DND-41 (cell line): ENCODE measurements around the gene CCR7.

ENCODE experiments used
- ATAC-seq: fragments of 200-7000 bp; cut with Tn5 transposase; 3 replicates; pipeline ENCODE4 v1.9.1; 2021; ENCODE audit warnings: low read depth; ENCODE audit not compliant: insufficient read depth
- DNase-seq: peaks from one replicate; pipeline ENCODE4 v3.0.0-alpha.2; 2020
- H2AFZ ChIP-seq: 2 replicates; pipeline ENCODE4 v1.6.0; 2012; ENCODE audit warnings: low read depth, low read length
- H3K27ac ChIP-seq: 2 replicates; pipeline ENCODE4 v1.5.1; 2012; ENCODE audit warnings: low read length, inconsistent platforms
- H3K27me3 ChIP-seq: fragments of 200-600 bp; sonication (generic); 2 replicates; pipeline ENCODE4 v1.6.0; 2012; ENCODE audit warnings: low read length, mild to moderate bottlenecking, inconsistent platforms; ENCODE audit not compliant: insufficient read depth, poor library complexity
- H3K36me3 ChIP-seq: 2 replicates; pipeline ENCODE4 v1.5.1; 2012; ENCODE audit warnings: low read length, inconsistent platforms; ENCODE audit not compliant: insufficient read depth
- H3K4me1 ChIP-seq: 2 replicates; pipeline ENCODE4 v1.5.1; 2012; ENCODE audit warnings: mild to moderate bottlenecking, low read length; ENCODE audit not compliant: insufficient read depth
- H3K4me2 ChIP-seq: 2 replicates; pipeline ENCODE4 v1.6.0; 2012; ENCODE audit warnings: mild to moderate bottlenecking, moderate library complexity, low read length, inconsistent platforms; ENCODE audit not compliant: insufficient read depth
- H3K4me3 ChIP-seq, 2 experiments: fragments of 200-600 bp in 1 of 2; shearing (Covaris generic) in 1 of 2; 2 replicates each; pipeline ENCODE4 v1.5.1; 2012 to 2016; ENCODE audit warnings: inconsistent platforms in 2 of 2, low read length in 2 of 2, mild to moderate bottlenecking in 2 of 2, low read depth in 1 of 2, moderate library complexity in 1 of 2
- H3K79me2 ChIP-seq: 2 replicates; pipeline ENCODE4 v1.6.0; 2012; ENCODE audit warnings: low read length, inconsistent platforms; ENCODE audit not compliant: insufficient read depth
- H3K9ac ChIP-seq: 2 replicates; pipeline ENCODE4 v1.6.0; 2012; ENCODE audit warnings: low read depth, mild to moderate bottlenecking, inconsistent platforms, low read length, moderate library complexity
- H3K9me3 ChIP-seq: 2 replicates; pipeline ENCODE4 v1.5.1; 2012; ENCODE audit warnings: low read length, moderate library complexity, mild to moderate bottlenecking, inconsistent platforms; ENCODE audit not compliant: insufficient read depth, severe bottlenecking
- H4K20me1 ChIP-seq: 2 replicates; pipeline ENCODE4 v1.6.0; 2012; ENCODE audit warnings: low read length; ENCODE audit not compliant: insufficient read depth
- CTCF ChIP-seq: IDR thresholded peaks from 2 replicates; pipeline ENCODE4 v1.5.1; 2012; ENCODE audit warnings: borderline replicate concordance, low read length, moderate library complexity, mild to moderate bottlenecking; ENCODE audit not compliant: poor library complexity, severe bottlenecking; ENCODE audit errors: extremely low read depth
- EZH2 ChIP-seq: IDR thresholded peaks from 3 replicates; pipeline ENCODE4 v1.6.1; 2012; ENCODE audit warnings: borderline replicate concordance, low read depth, mild to moderate bottlenecking, moderate library complexity, low read length, inconsistent platforms; ENCODE audit not compliant: severe bottlenecking

The CCR7 gene

DNA sequence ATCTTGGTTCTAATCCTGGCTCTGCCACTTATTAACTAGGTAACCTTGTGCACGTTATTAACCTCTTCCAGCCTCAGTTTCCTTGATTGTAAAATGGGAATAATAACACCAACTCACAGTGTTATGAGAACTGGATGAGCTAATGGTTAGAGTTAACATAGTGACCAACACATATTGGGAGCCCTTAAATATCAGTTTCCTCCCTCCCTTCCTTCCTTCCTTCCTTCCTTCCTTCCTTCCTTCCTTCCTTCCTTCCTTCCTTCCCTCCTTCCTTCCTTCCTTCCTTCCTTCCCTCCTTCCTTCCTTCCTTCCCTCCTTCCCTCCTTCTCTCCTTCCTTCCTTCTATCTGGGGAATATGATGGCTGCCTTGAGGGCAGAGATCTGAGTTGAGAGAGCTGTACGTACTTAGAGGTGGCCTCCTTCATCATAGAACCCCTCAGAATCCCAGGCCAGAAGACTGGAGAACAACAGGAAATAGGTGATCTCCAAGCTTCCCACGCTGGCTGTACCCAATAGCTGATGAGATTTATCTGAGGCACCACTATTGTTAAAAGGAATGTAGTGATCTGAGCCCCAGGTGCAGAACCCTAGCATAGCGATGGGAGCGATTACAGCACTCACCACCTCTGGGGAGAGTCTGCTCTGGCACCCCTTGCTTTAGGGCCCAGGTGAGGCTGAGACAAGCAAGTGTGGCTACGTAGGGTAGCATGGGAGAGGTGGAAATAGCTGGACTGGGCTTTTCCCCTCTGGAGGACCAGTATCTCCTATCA lies 26.2 kb downstream of the CCR7 start:
- Histone ChIP-seq H2AFZ (no peak overlapping the region), H3K36me3 (no peaks in the 10 kb centered on the region), H3K9me3 (no peaks in the 10 kb centered on the region), H3K27me3 (no peaks in the 10 kb centered on the region), H4K20me1 (no peaks in the 10 kb centered on the region), H3K4me2 (no peak overlapping the region; the same call in 1 of the 2 replicates), H3K9ac (peak overlapping the region; percentile 22; the same call in 1 of the 2 replicates), H3K27ac (peak overlapping the region; percentile 81), H3K4me3 (no peak overlapping the region), H3K79me2 (no peaks in the 10 kb centered on the region), H3K4me1 (peaks cover 88% of the 10 kb centered on the region)
- TF ChIP-seq CTCF (no peak), EZH2 (no peak)
- ATAC-seq (no peak), DNase-seq (no peak)

DNA sequence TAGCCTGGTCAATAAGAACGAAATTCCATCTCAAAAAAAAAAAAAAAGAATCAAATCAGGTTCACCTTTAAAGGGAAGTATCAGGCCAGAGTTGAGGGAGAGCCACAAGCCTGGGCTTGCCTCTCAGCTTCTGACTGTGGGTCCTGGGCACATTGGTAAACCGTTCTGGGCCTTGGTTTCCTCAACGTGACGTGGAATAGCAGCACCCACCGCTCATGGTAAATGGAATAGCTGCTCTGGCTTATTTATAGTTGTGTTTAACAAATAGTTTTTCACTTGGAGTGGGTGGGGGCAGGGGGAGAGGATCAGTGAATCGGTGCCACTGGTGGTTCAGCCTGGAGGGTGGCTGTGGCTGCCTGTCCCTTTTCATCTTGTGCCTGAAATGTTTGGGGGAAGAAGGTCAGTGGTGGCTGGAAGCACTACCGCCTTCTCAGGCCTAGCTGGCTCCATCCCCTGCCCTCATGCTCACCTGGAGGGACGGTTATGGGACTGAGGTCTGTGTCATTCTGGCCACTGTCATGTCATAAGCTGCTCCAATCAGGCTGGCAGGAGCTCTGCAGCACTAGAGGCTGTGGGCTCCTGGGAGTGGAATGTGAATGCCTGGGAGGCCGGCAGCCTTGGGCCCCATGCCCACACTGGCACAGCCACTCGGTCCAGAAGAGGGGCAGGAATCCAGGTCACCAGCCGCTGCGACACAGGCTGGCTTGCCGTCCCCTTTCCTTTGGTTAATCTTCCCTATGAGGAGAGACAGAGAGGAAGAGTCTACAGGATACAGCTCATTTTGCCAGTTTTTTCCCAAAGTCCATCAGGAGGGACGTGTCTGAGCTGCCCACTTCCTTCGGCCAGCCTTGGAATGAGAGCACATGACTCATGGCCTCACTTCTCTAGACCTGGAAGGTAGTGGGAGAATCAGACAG lies 27.0 kb downstream of the CCR7 start:
- H3K4me2 ChIP-seq, result no peak overlapping the region; the same call in 1 of the 2 replicates

More for the DNA sequence above, 27.0 kb downstream of the CCR7 start:
- Histone ChIP-seq H3K9me3 (no peaks in the 10 kb centered on the region), H3K27me3 (no peaks in the 10 kb centered on the region), H2AFZ (no peak overlapping the region), H4K20me1 (no peaks in the 10 kb centered on the region), H3K36me3 (no peaks in the 10 kb centered on the region), H3K4me3 (no peak overlapping the region), H3K9ac (peak overlapping the region; percentile 22; the same call in 1 of the 2 replicates), H3K4me1 (peaks cover 92% of the 10 kb centered on the region), H3K27ac (peak overlapping the region; percentile 81), H3K79me2 (no peaks in the 10 kb centered on the region)
- ATAC-seq (peak; percentile 32; the same call in 1 of the 3 replicates), DNase-seq (peak; percentile 68)
- TF ChIP-seq EZH2, result no peak
- no peak for TF ChIP-seq CTCF
